Right lobe of liver (tissue), 4 donors: Measurements from ENCODE around the gene RREB1.

Experiments
- CTCF ChIP-seq, 4 donors: fragments of 200-600 bp in 3 of 4; fragments of 450-650 bp in 1 of 4; IDR thresholded peaks; one replicate each; pipeline versions ENCODE4 v1.5.1 to v1.8.0; 2016 to 2022; ENCODE audit warnings: antibody characterized with exemption in 4 of 4, mild to moderate bottlenecking in 2 of 4
- POLR2A ChIP-seq: fragments of 450-650 bp; IDR thresholded peaks from one replicate; pipeline ENCODE4 v1.6.1; 2017; ENCODE audit warnings: antibody characterized with exemption, mild to moderate bottlenecking
- donor health status: DM: no; HTN: no; CAD: no.
- donor health status: DM: no; HTN: no; CAD: no.
- donor health status: DM: no; HTN: yes; CAD: no.

- no peak for TF ChIP-seq POLR2A
- no peak for TF ChIP-seq CTCF (IDR thresholded peaks at IDR 0.05)
Measured at GRCh38 chr6:7147051-7147671, 39.4 kb downstream of the RREB1 start.
